IMR-90 (cell line): ENCODE data around the gene RNF181. TPM values are rescaled to one million over a fixed set of nuclear protein-coding genes. Genes with fewer than 3 reads are reported as not detected.

Experiments used
- ATAC-seq: fragments of 200-7000 bp; cut with Tn5 transposase; 2 replicates; pipeline ENCODE4 v1.9.1; 2020; ENCODE audit warnings: low read depth, mild to moderate bottlenecking, moderate library complexity
- BruUV-seq: library from RNA; stranded (reverse); fragments of 400-500 nt; replicated peaks from 2 replicates; lab custom pipeline; 2021; lab: Mats Ljungman, UMichigan
- CTCF ChIA-PET: fragments of 300-600 bp; formaldehyde crosslinking; extraction: SDS; loops from one replicate; lab custom pipeline; 2021; ENCODE audit warnings: antibody characterized with exemption; lab: Yijun Ruan, JAX
- POLR2A ChIA-PET: fragments of 300-600 bp; sonication (Branson Sonifier 250); formaldehyde crosslinking; loops from one replicate; lab custom pipeline; 2022; ENCODE audit warnings: antibody characterized with exemption; ENCODE audit not compliant: unreplicated experiment; lab: Charles Lee
- DNase-seq: peaks from one replicate; pipeline ENCODE4 v3.0.0; 2013
- H2AFZ ChIP-seq: replicated peaks from 2 replicates; pipeline ENCODE3; 2013; ENCODE audit warnings: low read length, mild to moderate bottlenecking; ENCODE audit not compliant: poor library complexity
- H2AK5ac ChIP-seq: 2 replicates; pipeline ENCODE4 v1.6.1; 2013; ENCODE audit warnings: low read depth, low read length, inconsistent platforms
- H2AK9ac ChIP-seq: replicated peaks from 2 replicates; pipeline ENCODE3; 2013; ENCODE audit warnings: mild to moderate bottlenecking, low read depth, low read length, moderate library complexity; ENCODE audit not compliant: poor library complexity
- H2BK120ac ChIP-seq: 2 replicates; pipeline ENCODE4 v1.6.1; 2013; ENCODE audit warnings: low read depth, low read length, inconsistent platforms
- H2BK15ac ChIP-seq: 3 replicates; pipeline ENCODE4 v1.6.1; 2013; ENCODE audit warnings: low read depth, low read length, inconsistent platforms
- H2BK20ac ChIP-seq: 2 replicates; pipeline ENCODE4 v1.6.1; 2013; ENCODE audit warnings: low read depth, mild to moderate bottlenecking, inconsistent platforms, low read length, moderate library complexity
- H2BK5ac ChIP-seq: 2 replicates; pipeline ENCODE4 v1.6.1; 2013; ENCODE audit warnings: mild to moderate bottlenecking, low read depth, low read length, inconsistent platforms; ENCODE audit not compliant: poor library complexity, severe bottlenecking
- H3K14ac ChIP-seq: replicated peaks from 2 replicates; pipeline ENCODE4 v1.6.1; 2013; ENCODE audit warnings: low read depth, low read length, inconsistent platforms
- H3K18ac ChIP-seq: 2 replicates; pipeline ENCODE4 v1.6.1; 2013; ENCODE audit warnings: low read depth, low read length, control low read depth
- H3K23ac ChIP-seq: 2 replicates; pipeline ENCODE4 v1.6.1; 2013; ENCODE audit warnings: low read depth, low read length, inconsistent platforms
- H3K27ac ChIP-seq: 2 replicates; pipeline ENCODE4 v1.5.1; 2013; ENCODE audit warnings: mild to moderate bottlenecking, control low read depth, low read length; ENCODE audit not compliant: insufficient read depth
- H3K27me3 ChIP-seq: 2 replicates; pipeline ENCODE4 v1.6.1; 2013; ENCODE audit warnings: low read length; ENCODE audit not compliant: control insufficient read depth, insufficient read depth
- H3K36me3 ChIP-seq: 2 replicates; pipeline ENCODE4 v1.6.1; 2013; ENCODE audit warnings: low read length, mixed read lengths; ENCODE audit not compliant: control insufficient read depth, insufficient read depth
- H3K4ac ChIP-seq: 2 replicates; pipeline ENCODE4 v1.6.1; 2013; ENCODE audit warnings: low read depth, low read length, inconsistent platforms
- H3K4me1 ChIP-seq: 2 replicates; pipeline ENCODE4 v1.6.1; 2013; ENCODE audit warnings: low read length, mixed read lengths; ENCODE audit not compliant: control insufficient read depth, insufficient read depth
- H3K4me2 ChIP-seq: 2 replicates; pipeline ENCODE4 v1.6.1; 2013; ENCODE audit warnings: low read depth, mild to moderate bottlenecking, control low read depth, low read length, moderate library complexity
- H3K4me3 ChIP-seq: 2 replicates; pipeline ENCODE4 v1.5.1; 2013; ENCODE audit warnings: low read depth, mild to moderate bottlenecking, control low read depth, low read length, moderate library complexity; ENCODE audit not compliant: insufficient read depth
- H3K56ac ChIP-seq: 2 replicates; pipeline ENCODE4 v1.6.1; 2013; ENCODE audit warnings: low read length, inconsistent platforms; ENCODE audit not compliant: insufficient read depth; ENCODE audit errors: extremely low read depth
- H3K79me1 ChIP-seq, 2 experiments: 2 replicates each; pipeline ENCODE4 v1.6.1; 2013; ENCODE audit warnings: low read length in 2 of 2, inconsistent platforms in 1 of 2, low read depth in 1 of 2
- H3K9ac ChIP-seq: 2 replicates; pipeline ENCODE4 v1.6.1; 2013; ENCODE audit warnings: low read depth, low read length, control low read depth
- H3K9me1 ChIP-seq: 2 replicates; pipeline ENCODE4 v1.6.1; 2013; ENCODE audit warnings: low read length, inconsistent platforms; ENCODE audit not compliant: insufficient read depth
- H3K9me3 ChIP-seq: 2 replicates; pipeline ENCODE4 v1.6.1; 2013; ENCODE audit warnings: low read length; ENCODE audit not compliant: control insufficient read depth, insufficient read depth
- H4K20me1 ChIP-seq: 2 replicates; pipeline ENCODE4 v1.6.1; 2013; ENCODE audit warnings: low read length, inconsistent platforms; ENCODE audit not compliant: insufficient read depth
- H4K5ac ChIP-seq: 2 replicates; pipeline ENCODE4 v1.6.1; 2013; ENCODE audit warnings: mild to moderate bottlenecking, low read depth, low read length, control low read depth
- H4K8ac ChIP-seq, 2 experiments: 2 replicates each; pipeline ENCODE4 v1.6.1; 2013; ENCODE audit warnings: low read depth in 2 of 2, low read length in 2 of 2, control low read depth in 1 of 2, inconsistent platforms in 1 of 2
- H4K91ac ChIP-seq: 2 replicates; pipeline ENCODE4 v1.6.1; 2013; ENCODE audit warnings: low read depth, low read length, inconsistent platforms; ENCODE audit not compliant: insufficient read depth
- BHLHE40 ChIP-seq: fragments of 150-350 bp; IDR thresholded peaks from 2 replicates; pipeline ENCODE4 v1.6.1; 2016; ENCODE audit warnings: mild to moderate bottlenecking, low read depth, low read length
- FOS ChIP-seq: fragments of 150-350 bp; IDR thresholded peaks from 2 replicates; pipeline ENCODE4 v1.6.1; 2016; ENCODE audit warnings: low read depth, low read length
- WGBS, 2 experiments: methylation state at CpG; one replicate each; pipeline versions ENCODE4 v1.1.5 to v1.1.7; 2013; ENCODE audit warnings: missing lambda C conversion rate in 2 of 2; ENCODE audit not compliant: insufficient read length in 1 of 2; ENCODE audit errors: extremely low coverage in 2 of 2; 5-methylcytosine and 5-hydroxymethylcytosine counted together
- dilution Hi-C: fragments of 300-500 bp; cut with HindIII; formaldehyde crosslinking; loops from one replicate; pipeline ENCODE4 v1.14.3; 2018; ENCODE audit warnings: low sequenced_read_pairs; ENCODE audit not compliant: unreplicated experiment
- in situ Hi-C: fragments of 300-500 bp; cut with MboI; formaldehyde crosslinking; loops from 3 replicates; pipeline ENCODE4 v1.14.3; 2019; ENCODE audit warnings: low sequenced_read_pairs, inconsistent platforms, mixed read lengths
- intact Hi-C: fragments of 100-400 bp; cut with micrococcal nuclease; formaldehyde crosslinking; loops from 2 replicates; pipeline ENCODE4 v1.10.0; 2022
- polyA plus RNA-seq, 3 experiments: library from polyadenylated mRNA; depleted of rRNA; stranded (reverse); fragments of >200 nt; gene quantifications; 2 replicates each; pipeline ENCODE4 v1.2.3, GENCODE V29; 2012; ENCODE audit warnings: low replicate concordance in 1 of 3
- total RNA-seq: library from RNA; depleted of rRNA; stranded (reverse); fragments of >200 nt; gene quantifications from 2 replicates; pipeline ENCODE4 v1.2.3, GENCODE V29; 2012
- TF ChIP-seq, protein P1 (sequence below): fragments of 150-350 bp; IDR thresholded peaks from 2 replicates; pipeline ENCODE4 v1.6.1; 2016; ENCODE audit warnings: low read depth, mild to moderate bottlenecking, low read length, moderate library complexity, borderline replicate concordance

Gene RNF181
- total and polyA plus RNA-seq, 2 of the 4 experiments (the other 2 are of a cell fraction): 438 to 498 TPM

DNA sequence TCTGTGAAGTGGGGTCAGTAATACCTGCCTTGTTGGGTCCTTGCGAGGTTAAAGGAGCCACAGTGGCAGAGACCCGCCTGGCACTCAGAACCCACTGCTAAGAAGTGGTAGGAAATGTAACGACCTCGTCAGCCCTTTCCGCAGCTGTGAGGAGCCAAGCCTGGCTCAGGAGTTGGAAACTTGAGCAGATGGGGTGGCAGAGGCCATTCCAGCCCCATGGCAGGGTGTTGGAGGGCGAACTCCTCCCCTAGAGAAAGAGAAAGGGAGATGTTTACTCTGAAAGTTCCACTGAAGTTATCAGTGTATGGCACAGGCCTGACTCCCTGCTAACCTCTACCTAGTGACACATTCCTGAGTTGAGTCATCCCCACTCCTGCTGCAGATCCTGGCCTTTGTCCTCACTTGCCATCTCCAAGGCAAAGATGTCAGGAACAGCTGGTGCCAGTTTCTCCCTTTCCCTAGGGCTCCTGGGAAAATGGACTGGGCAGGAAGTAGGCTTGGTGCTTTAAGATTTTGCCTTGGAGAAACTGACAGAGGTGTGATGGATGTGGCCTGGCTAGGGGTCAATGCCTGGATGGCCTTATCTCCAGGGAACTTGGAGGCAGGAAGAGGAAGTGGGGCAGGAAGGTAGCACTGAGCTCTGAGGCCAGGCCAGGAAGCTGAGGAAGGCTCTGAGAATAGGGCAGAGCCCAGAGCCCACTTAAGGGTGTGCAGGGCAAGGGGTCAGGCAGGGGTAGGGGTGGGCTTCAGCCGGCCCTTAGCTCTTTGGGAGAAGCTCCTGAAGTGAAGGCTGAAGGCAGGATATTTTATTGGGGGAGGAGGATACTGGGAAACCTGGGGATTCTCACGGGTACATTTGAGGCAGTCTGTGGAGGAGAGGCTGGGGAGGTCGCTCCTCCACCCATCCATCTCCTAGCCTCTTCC, 10.4 kb upstream of the RNF181 start:
- BruUV-seq: no TSS peak
- peak overlapping the region; percentile 97 for H3K4ac ChIP-seq
- no peaks in the 10 kb centered on the region for H3K9me3 ChIP-seq
- H2BK15ac ChIP-seq: peak overlapping the region; percentile 58; the same call in 2 of the 3 replicates
- peak overlapping the region; percentile 92 for H4K91ac ChIP-seq
- peak overlapping the region; percentile 65 for H3K18ac ChIP-seq
- H3K79me1 ChIP-seq: peaks cover 6 to 48% of the 10 kb centered on the region in 2 experiments; a peak in 2 of 4 replicates
- H4K20me1 ChIP-seq: peaks cover 2% of the 10 kb centered on the region; the same call in 1 of the 2 replicates
- H3K4me2 ChIP-seq: peak overlapping the region; percentile 74
- H4K5ac ChIP-seq: peak overlapping the region; percentile 81
- peaks cover 21% of the 10 kb centered on the region for H3K9me1 ChIP-seq
- H2AK9ac ChIP-seq: peak overlapping the region; percentile 95
- H3K14ac ChIP-seq: peak overlapping the region; percentile 94
- in situ Hi-C loops (no loop called here), intact Hi-C loops (loop anchor here (2.0 kb wide), 1 partner anchor 24 kb away; the partner anchor contains the start of gene GGCX), dilution Hi-C loops (no loop called here)
- H3K9ac ChIP-seq: peak overlapping the region; percentile 69
- H3K27ac ChIP-seq: peak overlapping the region; percentile 90
- H3K56ac ChIP-seq: peak overlapping the region; percentile 54
- peak overlapping the region; percentile 42 to 97 for H4K8ac ChIP-seq
- ATAC-seq (peak; percentile 69), DNase-seq (peak; percentile 63)
- 50% methylated on average over 1 of the region's 9 CpGs; no CpG with 5 or more reads in 1 of the 2 experiments for WGBS, 2 experiments
- peak overlapping the region; percentile 98 for H3K23ac ChIP-seq
- POLR2A ChIA-PET: no interaction called here
- H3K27me3 ChIP-seq: no peaks in the 10 kb centered on the region
- H3K4me3 ChIP-seq: peak overlapping the region; percentile 50
- TF ChIP-seq, protein P1, sequence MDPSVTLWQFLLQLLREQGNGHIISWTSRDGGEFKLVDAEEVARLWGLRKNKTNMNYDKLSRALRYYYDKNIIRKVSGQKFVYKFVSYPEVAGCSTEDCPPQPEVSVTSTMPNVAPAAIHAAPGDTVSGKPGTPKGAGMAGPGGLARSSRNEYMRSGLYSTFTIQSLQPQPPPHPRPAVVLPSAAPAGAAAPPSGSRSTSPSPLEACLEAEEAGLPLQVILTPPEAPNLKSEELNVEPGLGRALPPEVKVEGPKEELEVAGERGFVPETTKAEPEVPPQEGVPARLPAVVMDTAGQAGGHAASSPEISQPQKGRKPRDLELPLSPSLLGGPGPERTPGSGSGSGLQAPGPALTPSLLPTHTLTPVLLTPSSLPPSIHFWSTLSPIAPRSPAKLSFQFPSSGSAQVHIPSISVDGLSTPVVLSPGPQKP: no peak
- TF ChIP-seq FOS (peak; percentile 34; the same call in 1 of the 2 replicates), BHLHE40 (peak; percentile 14; the same call in 1 of the 2 replicates)
- H2BK5ac ChIP-seq: peak overlapping the region; percentile 94
- peak overlapping the region; percentile 94 for H2AFZ ChIP-seq
- H2AK5ac ChIP-seq: peak overlapping the region; percentile 98
- H3K4me1 ChIP-seq: peaks cover 26% of the 10 kb centered on the region
- H3K36me3 ChIP-seq: no peaks in the 10 kb centered on the region
- CTCF ChIA-PET: no interaction called here
- H2BK120ac ChIP-seq: peak overlapping the region; percentile 91
- peak overlapping the region; percentile 89 for H2BK20ac ChIP-seq
